Sigmoid colon (tissue), 4 donors: Measurements from ENCODE around the gene YTHDC1.

ENCODE experiments used
- CTCF ChIP-seq, 4 experiments: fragments of 450-650 bp in 3 of 4; fragments of 200-600 bp in 1 of 4; IDR thresholded peaks; one replicate each; pipeline ENCODE4 v1.5.1; 2016 to 2019; ENCODE audit warnings: antibody characterized with exemption in 4 of 4, mild to moderate bottlenecking in 3 of 4, moderate library complexity in 2 of 4
- POLR2A ChIP-seq, 2 donors: fragments of 450-650 bp; IDR thresholded peaks; one replicate each; pipeline ENCODE4 v1.6.1; 2016; ENCODE audit warnings: antibody characterized with exemption in 2 of 2, mild to moderate bottlenecking in 2 of 2, moderate library complexity in 2 of 2
- POLR2AphosphoS5 ChIP-seq, 4 donors: sonication (generic); formaldehyde crosslinking; IDR thresholded peaks; one replicate each; pipeline ENCODE4 v1.6.1; 2017; ENCODE audit warnings: antibody characterized with exemption in 4 of 4

GRCh38 chr4:68272860-68273259 is 77.0 kb downstream of the YTHDC1 start:
- TF ChIP-seq POLR2A (IDR thresholded peaks at IDR 0.05) (no peak), CTCF (IDR thresholded peaks at IDR 0.05) (no peak), POLR2AphosphoS5 (IDR thresholded peaks at IDR 0.05) (no peak)
